Breast epithelium (tissue), 3 donors: Measurements from ENCODE around the gene ITLN1.

Experiments
- CTCF ChIP-seq, 3 donors: fragments of 450-650 bp; IDR thresholded peaks; one replicate each; pipeline ENCODE4 v1.5.1; 2016 to 2017; ENCODE audit warnings: antibody characterized with exemption in 3 of 3, mild to moderate bottlenecking in 3 of 3, moderate library complexity in 3 of 3
- POLR2A ChIP-seq: fragments of 450-650 bp; IDR thresholded peaks from one replicate; pipeline ENCODE4 v1.6.1; 2016; ENCODE audit warnings: antibody characterized with exemption, mild to moderate bottlenecking, moderate library complexity

- TF ChIP-seq POLR2A = no peak
- TF ChIP-seq CTCF (IDR thresholded peaks at IDR 0.05) = no peak
Measured at GRCh38 chr1:160860840-160861505, 24.0 kb downstream of the ITLN1 start.
